ENCODE results near the gene FEZF1.

- TF ChIP-seq CTCF (IDR thresholded peaks at IDR 0.05; ENCODE audit: low read depth, low read length, poor library complexity, severe bottlenecking) (no peak), EZH2phosphoT487 (IDR thresholded peaks at IDR 0.05; ENCODE audit: borderline replicate concordance, low read length) (no peak)
These were observed 8.2 kb upstream of the FEZF1 start for GRCh38 chr7:122312789-122313188.
